ENCODE data around the gene TGIF2LX. TPM values are rescaled to one million over a fixed set of nuclear protein-coding genes. Genes with fewer than 3 reads are reported as not detected.
"Not testable (repeated sequence)": the region's sequence is repeated elsewhere in the genome, so short reads cannot be mapped to it uniquely, and the experiment has no call there.

The TGIF2LX gene
- total RNA-seq (2012; rRNA removed): not detected in 2 replicates

GRCh38 chrX:89921665-89922064 lies at the start of gene TGIF2LX:
Gene TGIF2LX, plus strand, starts transcription at chrX:89921908. Its CDS starts 178 bp downstream, at chrX:89922086.
- H3K27me3 ChIP-seq (ENCODE audit: control insufficient read depth, insufficient read depth, low read length); H3K9me3 ChIP-seq (replicated peaks; ENCODE audit: low read length); H3K4me1 ChIP-seq (ENCODE audit: control insufficient read depth, insufficient read depth, low read length); H3K4me2 ChIP-seq (ENCODE audit: low read length); H3K9ac ChIP-seq (ENCODE audit: low read depth, low read length); H3K4me3 ChIP-seq (ENCODE audit: low read length); H3K36me3 ChIP-seq (ENCODE audit: insufficient read depth, low read length): not testable (repeated sequence)

DNA sequence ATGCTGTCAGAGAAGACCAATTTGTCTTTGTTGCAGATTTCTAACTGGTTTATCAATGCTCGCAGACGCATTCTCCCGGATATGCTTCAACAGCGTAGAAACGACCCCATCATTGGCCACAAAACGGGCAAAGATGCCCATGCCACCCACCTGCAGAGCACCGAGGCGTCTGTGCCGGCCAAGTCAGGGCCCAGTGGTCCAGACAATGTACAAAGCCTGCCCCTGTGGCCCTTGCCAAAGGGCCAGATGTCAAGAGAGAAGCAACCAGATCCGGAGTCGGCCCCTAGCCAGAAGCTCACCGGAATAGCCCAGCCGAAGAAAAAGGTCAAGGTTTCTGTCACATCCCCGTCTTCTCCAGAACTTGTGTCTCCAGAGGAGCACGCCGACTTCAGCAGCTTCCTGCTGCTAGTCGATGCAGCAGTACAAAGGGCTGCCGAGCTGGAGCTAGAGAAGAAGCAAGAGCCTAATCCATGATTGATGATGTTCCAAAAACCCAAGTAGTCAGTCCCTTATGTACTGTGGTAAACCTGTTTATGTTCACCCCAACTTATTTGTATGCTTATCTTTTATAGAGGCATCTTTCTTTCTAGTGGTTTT lies 728 bp downstream of the TGIF2LX start:
- H3K36me3 ChIP-seq (ENCODE audit: insufficient read depth, low read length); H3K27me3 ChIP-seq (ENCODE audit: control insufficient read depth, insufficient read depth, low read length); H3K4me3 ChIP-seq (ENCODE audit: low read length); H3K4me2 ChIP-seq (ENCODE audit: low read length); H3K9me3 ChIP-seq (replicated peaks; ENCODE audit: low read length); H3K4me1 ChIP-seq (ENCODE audit: control insufficient read depth, insufficient read depth, low read length); H3K9ac ChIP-seq (ENCODE audit: low read depth, low read length): not testable (repeated sequence)

DNA sequence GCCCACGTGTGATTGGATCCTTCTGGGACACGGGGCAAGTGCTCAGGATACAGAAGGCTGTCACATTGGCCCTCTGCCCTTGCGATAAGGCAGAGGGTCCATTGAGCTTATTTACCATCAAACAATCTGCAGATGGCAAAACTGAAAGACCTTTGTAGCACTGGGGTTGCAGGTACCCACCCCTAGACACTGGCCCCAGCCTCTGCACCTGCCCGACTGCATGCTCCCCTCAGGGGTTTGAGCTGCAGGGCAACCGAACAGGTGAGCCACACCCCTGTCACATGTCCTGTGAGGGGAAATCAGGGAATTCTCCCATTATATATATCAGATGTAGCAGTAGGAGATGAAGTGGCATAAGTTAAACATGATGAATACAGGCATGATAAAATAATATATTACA lies 21.4 kb downstream of the TGIF2LX start:
- H3K36me3 ChIP-seq (ENCODE audit: insufficient read depth, low read length); H3K9ac ChIP-seq (ENCODE audit: low read depth, low read length); H3K4me3 ChIP-seq (ENCODE audit: low read length); H3K9me3 ChIP-seq (replicated peaks; ENCODE audit: low read length); H3K4me2 ChIP-seq (ENCODE audit: low read length); H3K27me3 ChIP-seq (ENCODE audit: control insufficient read depth, insufficient read depth, low read length); H3K4me1 ChIP-seq (ENCODE audit: control insufficient read depth, insufficient read depth, low read length): not testable (repeated sequence)

DNA sequence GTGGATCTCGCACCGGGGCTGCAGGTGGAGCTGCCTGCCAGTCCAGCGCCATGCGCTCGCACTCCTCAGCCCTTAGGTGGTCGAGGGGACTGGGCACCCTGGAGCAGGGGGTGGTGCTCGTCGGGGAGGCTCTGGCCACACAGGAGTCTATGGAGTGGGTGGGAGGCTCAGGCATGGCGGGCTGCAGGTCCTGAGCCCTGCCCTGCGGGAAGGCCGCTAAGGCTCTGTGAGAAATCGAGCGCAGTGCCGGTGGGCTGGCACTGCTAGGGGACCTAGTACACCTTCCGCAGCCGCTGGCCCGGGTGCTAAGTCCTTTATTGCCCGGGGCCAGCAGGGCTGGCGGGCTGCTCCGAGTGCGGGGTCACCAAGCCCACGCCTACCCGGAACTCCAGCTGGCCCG lies 43.9 kb downstream of the TGIF2LX start:
- not testable (repeated sequence) for H3K9ac ChIP-seq (ENCODE audit: low read depth, low read length); H3K4me3 ChIP-seq (ENCODE audit: low read length); H3K27me3 ChIP-seq (ENCODE audit: control insufficient read depth, insufficient read depth, low read length); H3K9me3 ChIP-seq (replicated peaks; ENCODE audit: low read length); H3K36me3 ChIP-seq (ENCODE audit: insufficient read depth, low read length); H3K4me1 ChIP-seq (ENCODE audit: control insufficient read depth, insufficient read depth, low read length); H3K4me2 ChIP-seq (ENCODE audit: low read length)
